Ishikawa (cell line): ENCODE data around the gene OR5H2.

Experiments used
- CEBPB ChIP-seq: IDR thresholded peaks from 2 replicates; pipeline ENCODE4 v1.6.1; 2012
- CREB1 ChIP-seq: IDR thresholded peaks from 2 replicates; pipeline ENCODE4 v1.6.1; 2012; ENCODE audit warnings: low read depth
- EGR1 ChIP-seq: IDR thresholded peaks from 2 replicates; pipeline ENCODE4 v1.6.1; 2012
- EP300 ChIP-seq: IDR thresholded peaks from 2 replicates; pipeline ENCODE4 v1.6.1; 2012; ENCODE audit warnings: borderline replicate concordance
- FOXM1 ChIP-seq: IDR thresholded peaks from 2 replicates; pipeline ENCODE4 v1.6.1; 2012; ENCODE audit warnings: low read depth, borderline replicate concordance
- MAX ChIP-seq: IDR thresholded peaks from 2 replicates; pipeline ENCODE4 v1.6.1; 2012
- NFIC ChIP-seq: IDR thresholded peaks from 2 replicates; pipeline ENCODE4 v1.6.1; 2012
- RAD21 ChIP-seq: IDR thresholded peaks from 2 replicates; pipeline ENCODE4 v1.6.1; 2012; ENCODE audit warnings: low read depth
- REST ChIP-seq: IDR thresholded peaks from 2 replicates; pipeline ENCODE4 v1.6.1; 2012; ENCODE audit warnings: low read depth, mild to moderate bottlenecking
- TAF1 ChIP-seq: IDR thresholded peaks from 2 replicates; pipeline ENCODE4 v1.6.1; 2012; ENCODE audit warnings: low read depth, mild to moderate bottlenecking
- TCF12 ChIP-seq: IDR thresholded peaks from 2 replicates; pipeline ENCODE4 v1.6.1; 2012; ENCODE audit warnings: low read depth
- TEAD4 ChIP-seq: IDR thresholded peaks from 2 replicates; pipeline ENCODE4 v1.6.1; 2012
- USF1 ChIP-seq: IDR thresholded peaks from 2 replicates; pipeline ENCODE4 v1.6.1; 2012
- YY1 ChIP-seq: IDR thresholded peaks from 2 replicates; pipeline ENCODE4 v1.6.1; 2012; ENCODE audit warnings: low read depth
- ZBTB7A ChIP-seq: IDR thresholded peaks from 2 replicates; pipeline ENCODE4 v1.6.1; 2012; ENCODE audit warnings: low read depth

OR5H2 gene

GRCh38 chr3:98282205-98282604 is at the start of gene OR5H2:
Gene OR5H2, plus strand, starts transcription at chr3:98282505. Its CDS starts 398 bp downstream, at chr3:98282903.
- no peak for TF ChIP-seq TEAD4
- no peak for TF ChIP-seq TCF12
- TF ChIP-seq RAD21: no peak
- no peak for TF ChIP-seq USF1
- TF ChIP-seq CEBPB: no peak
- no peak for TF ChIP-seq YY1
- no peak for TF ChIP-seq CREB1
- no peak for TF ChIP-seq EGR1
- TF ChIP-seq NFIC: no peak

- TF ChIP-seq CEBPB: no peak
Observed at GRCh38 chr3:98233468-98233867, 48.8 kb upstream of the OR5H2 start.

- no peak for TF ChIP-seq REST
- TF ChIP-seq EGR1: no peak
- TF ChIP-seq TAF1: no peak
- no peak for TF ChIP-seq ZBTB7A
- no peak for TF ChIP-seq USF1
- no peak for TF ChIP-seq CREB1
Observed at GRCh38 chr3:98240131-98240530, 42.2 kb upstream of the OR5H2 start.

GRCh38 chr3:98242155-98242554 is 40.1 kb upstream of the OR5H2 start:
- TF ChIP-seq TEAD4: no peak
- TF ChIP-seq ZBTB7A: no peak
- TF ChIP-seq TAF1: no peak
- TF ChIP-seq CEBPB: no peak
- no peak for TF ChIP-seq NFIC
- no peak for TF ChIP-seq REST

GRCh38 chr3:98243843-98244242 is 38.5 kb upstream of the OR5H2 start:
- TF ChIP-seq ZBTB7A (no peak), YY1 (no peak), RAD21 (no peak), NFIC (no peak), TEAD4 (no peak), USF1 (no peak), EGR1 (no peak), CREB1 (no peak), TAF1 (no peak), EP300 (no peak), REST (no peak), CEBPB (no peak), FOXM1 (no peak), MAX (no peak), TCF12 (no peak)
